ENCODE results near the gene SLC7A14.

SLC7A14 gene

DNA sequence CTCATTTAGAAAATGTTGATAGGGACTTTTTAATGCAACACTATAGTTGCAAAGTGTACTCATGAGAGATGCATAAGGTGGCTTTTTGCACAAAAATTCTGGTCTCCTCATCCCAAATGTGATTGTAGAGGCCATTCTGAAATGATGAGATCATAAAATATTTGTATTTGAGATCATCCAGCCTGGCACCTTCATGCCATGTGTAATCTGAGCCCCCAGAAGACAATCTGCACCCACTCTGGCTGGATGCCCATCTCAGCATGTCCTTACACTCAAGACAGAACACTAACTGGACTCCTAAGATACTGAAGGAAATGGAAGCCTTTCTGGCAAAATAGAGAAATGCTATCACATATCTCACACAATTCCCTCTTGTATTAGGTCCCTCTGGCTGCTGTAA lies 49.2 kb downstream of the SLC7A14 start:
- H3K4me3 ChIP-seq (ENCODE audit: extremely low read depth, insufficient read depth, low read length, poor library complexity, severe bottlenecking) = no peak overlapping the region

GRCh38 chr3:170534227-170534626 lies 51.6 kb downstream of the SLC7A14 start:
- Histone ChIP-seq H3K27ac (ENCODE audit: low read depth, low read length, severe bottlenecking) (no peak overlapping the region), H3K36me3 (ENCODE audit: control insufficient read depth, insufficient read depth, low read length) (no peaks in the 10 kb centered on the region)
- WGBS, 2 experiments (ENCODE audit: insufficient coverage in 2 of 2) = 83 to 100% methylated on average over 1 to 2 of the region's 3 CpGs

More for the DNA sequence above, 49.2 kb downstream of the SLC7A14 start:
- Histone ChIP-seq H3K27ac (ENCODE audit: low read depth, low read length, severe bottlenecking) (no peak overlapping the region), H3K4me1 (ENCODE audit: control insufficient read depth, insufficient read depth, low read length, poor library complexity, severe bottlenecking) (no peaks in the 10 kb centered on the region), H3K9me3 (ENCODE audit: control insufficient read depth, low read length) (no peaks in the 10 kb centered on the region), H3K36me3 (ENCODE audit: control insufficient read depth, insufficient read depth, low read length) (no peaks in the 10 kb centered on the region)

GRCh38 chr3:170532573-170532972 lies 53.3 kb downstream of the SLC7A14 start:
- H3K9me3 ChIP-seq (ENCODE audit: control insufficient read depth, low read length) = no peaks in the 10 kb centered on the region
- no peaks in the 10 kb centered on the region for H3K4me1 ChIP-seq (ENCODE audit: control insufficient read depth, insufficient read depth, low read length, poor library complexity, severe bottlenecking)
- 88 to 100% methylated on average over 2 of the region's 6 CpGs for WGBS, 2 experiments (ENCODE audit: insufficient coverage in 2 of 2)
- no peaks in the 10 kb centered on the region for H3K36me3 ChIP-seq (ENCODE audit: control insufficient read depth, insufficient read depth, low read length)
- H3K4me3 ChIP-seq (ENCODE audit: extremely low read depth, insufficient read depth, low read length, poor library complexity, severe bottlenecking) = no peak overlapping the region
- no peak overlapping the region for H3K27ac ChIP-seq (ENCODE audit: low read depth, low read length, severe bottlenecking)

More at GRCh38 chr3:170534227-170534626, 51.6 kb downstream of the SLC7A14 start:
- no peaks in the 10 kb centered on the region for H3K4me1 ChIP-seq (ENCODE audit: control insufficient read depth, insufficient read depth, low read length, poor library complexity, severe bottlenecking)
- H3K9me3 ChIP-seq (ENCODE audit: control insufficient read depth, low read length) = no peaks in the 10 kb centered on the region
- no peak overlapping the region for H3K4me3 ChIP-seq (ENCODE audit: extremely low read depth, insufficient read depth, low read length, poor library complexity, severe bottlenecking)

DNA sequence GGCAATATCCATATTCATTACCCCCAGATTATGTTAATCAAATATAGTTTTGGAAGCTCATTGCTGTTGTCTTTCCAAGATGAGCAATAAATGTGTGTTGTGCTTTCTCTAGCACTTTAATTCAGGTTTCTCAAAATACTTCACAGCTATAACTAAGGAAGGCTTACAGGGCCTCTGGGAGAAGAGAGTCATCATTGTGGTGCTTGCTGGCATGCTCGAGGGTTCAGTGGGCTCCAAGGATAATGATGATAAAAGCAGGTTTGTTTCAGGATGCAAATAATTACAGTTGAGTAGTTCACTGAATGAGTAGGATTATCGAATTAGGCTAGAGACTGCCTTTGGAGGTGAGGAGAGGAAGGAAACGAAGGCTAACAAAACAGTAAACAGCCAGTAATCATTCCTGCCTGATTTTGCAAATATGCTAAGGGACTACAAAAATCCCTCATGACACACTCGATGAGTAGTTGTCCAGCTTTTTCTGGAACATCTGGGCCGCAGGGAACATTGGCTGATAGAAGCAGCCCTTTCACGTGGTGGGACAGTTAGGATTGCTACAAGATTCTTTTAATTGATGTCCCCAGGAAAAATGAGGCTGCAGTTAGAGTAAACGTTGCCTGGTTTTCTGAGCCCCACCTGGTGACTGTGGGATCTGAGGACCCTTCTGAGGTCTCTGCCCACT lies 54.1 kb downstream of the SLC7A14 start:
- Histone ChIP-seq H3K4me1 (ENCODE audit: control insufficient read depth, insufficient read depth, low read length, poor library complexity, severe bottlenecking) (no peaks in the 10 kb centered on the region), H3K36me3 (ENCODE audit: control insufficient read depth, insufficient read depth, low read length) (no peaks in the 10 kb centered on the region), H3K9me3 (ENCODE audit: control insufficient read depth, low read length) (no peaks in the 10 kb centered on the region), H3K4me3 (ENCODE audit: extremely low read depth, insufficient read depth, low read length, poor library complexity, severe bottlenecking) (no peak overlapping the region), H3K27ac (ENCODE audit: low read depth, low read length, severe bottlenecking) (no peak overlapping the region)
- 87 to 94% methylated on average over 6 of the region's 7 CpGs for WGBS, 2 experiments (ENCODE audit: insufficient coverage in 2 of 2)

- H3K4me3 ChIP-seq (ENCODE audit: extremely low read depth, insufficient read depth, low read length, poor library complexity, severe bottlenecking) = no peak overlapping the region
- 90 to 93% methylated on average over 6 of the region's 6 CpGs for WGBS, 2 experiments (ENCODE audit: insufficient coverage in 2 of 2)
- no peaks in the 10 kb centered on the region for H3K36me3 ChIP-seq (ENCODE audit: control insufficient read depth, insufficient read depth, low read length)
- no peak overlapping the region for H3K27ac ChIP-seq (ENCODE audit: low read depth, low read length, severe bottlenecking)
- H3K4me1 ChIP-seq (ENCODE audit: control insufficient read depth, insufficient read depth, low read length, poor library complexity, severe bottlenecking) = no peaks in the 10 kb centered on the region
- no peaks in the 10 kb centered on the region for H3K9me3 ChIP-seq (ENCODE audit: control insufficient read depth, low read length)
Measured at GRCh38 chr3:170531054-170531453, 54.8 kb downstream of the SLC7A14 start.

DNA sequence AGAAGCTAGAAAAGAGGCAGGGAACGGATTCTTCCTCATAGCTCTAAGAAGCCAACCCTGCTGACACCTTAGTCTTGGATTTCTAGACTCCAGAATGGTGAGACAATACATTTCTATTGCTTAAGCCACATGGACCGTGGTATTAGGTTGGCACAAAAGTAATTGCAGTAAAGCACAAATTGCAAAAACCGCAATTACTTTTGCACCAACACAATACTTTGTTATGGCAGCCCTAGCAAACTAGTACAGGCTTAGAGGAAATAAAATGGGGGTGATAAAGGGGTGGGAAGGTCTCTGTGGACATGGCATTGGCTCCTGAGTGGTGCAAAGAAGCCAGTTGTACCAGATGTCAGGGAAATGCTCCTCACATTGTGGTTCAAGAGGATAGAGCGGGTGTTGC lies 56.0 kb downstream of the SLC7A14 start:
- no peaks in the 10 kb centered on the region for H3K36me3 ChIP-seq (ENCODE audit: control insufficient read depth, insufficient read depth, low read length)
- no peak overlapping the region for H3K27ac ChIP-seq (ENCODE audit: low read depth, low read length, severe bottlenecking)
- no peaks in the 10 kb centered on the region for H3K4me1 ChIP-seq (ENCODE audit: control insufficient read depth, insufficient read depth, low read length, poor library complexity, severe bottlenecking)
- H3K9me3 ChIP-seq (ENCODE audit: control insufficient read depth, low read length) = no peaks in the 10 kb centered on the region
- H3K4me3 ChIP-seq (ENCODE audit: extremely low read depth, insufficient read depth, low read length, poor library complexity, severe bottlenecking) = no peak overlapping the region
- 83% methylated on average over 1 of the region's 4 CpGs for WGBS, 2 experiments (ENCODE audit: insufficient coverage in 2 of 2)

DNA sequence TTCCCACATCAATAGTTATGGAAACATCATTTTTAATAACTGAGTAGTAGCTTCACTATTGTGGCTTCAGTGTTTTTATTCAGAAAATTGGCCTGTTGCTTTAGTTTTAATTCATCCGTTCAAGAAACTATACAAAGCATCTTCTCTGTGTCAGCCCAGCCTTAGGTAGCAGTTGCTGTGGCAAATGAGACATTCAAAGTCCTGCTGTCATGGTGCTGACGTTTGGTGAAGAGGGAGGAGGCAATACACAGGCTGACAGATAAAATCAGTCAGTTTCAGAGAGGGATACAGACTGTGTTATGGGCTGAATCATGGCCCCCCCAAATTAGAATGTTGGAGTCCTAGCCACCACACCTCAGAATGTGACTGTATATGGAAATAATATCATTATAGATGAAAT lies 56.5 kb downstream of the SLC7A14 start:
- Histone ChIP-seq H3K4me1 (ENCODE audit: control insufficient read depth, insufficient read depth, low read length, poor library complexity, severe bottlenecking) (no peaks in the 10 kb centered on the region), H3K4me3 (ENCODE audit: extremely low read depth, insufficient read depth, low read length, poor library complexity, severe bottlenecking) (no peak overlapping the region), H3K36me3 (ENCODE audit: control insufficient read depth, insufficient read depth, low read length) (no peaks in the 10 kb centered on the region), H3K27ac (ENCODE audit: low read depth, low read length, severe bottlenecking) (no peak overlapping the region), H3K9me3 (ENCODE audit: control insufficient read depth, low read length) (no peaks in the 10 kb centered on the region)
- WGBS, 2 experiments (ENCODE audit: insufficient coverage in 2 of 2) = 67 to 73% methylated on average over 1 of the region's 2 CpGs

- Histone ChIP-seq H3K4me3 (ENCODE audit: extremely low read depth, insufficient read depth, low read length, poor library complexity, severe bottlenecking) (no peak overlapping the region), H3K27ac (ENCODE audit: low read depth, low read length, severe bottlenecking) (no peak overlapping the region), H3K36me3 (ENCODE audit: control insufficient read depth, insufficient read depth, low read length) (no peaks in the 10 kb centered on the region), H3K9me3 (ENCODE audit: control insufficient read depth, low read length) (no peaks in the 10 kb centered on the region), H3K4me1 (ENCODE audit: control insufficient read depth, insufficient read depth, low read length, poor library complexity, severe bottlenecking) (no peaks in the 10 kb centered on the region)
- WGBS, 2 experiments (ENCODE audit: insufficient coverage in 2 of 2) = 79 to 100% methylated on average over 2 to 5 of the region's 8 CpGs
Measured at GRCh38 chr3:170528726-170529125, 57.1 kb downstream of the SLC7A14 start.

DNA sequence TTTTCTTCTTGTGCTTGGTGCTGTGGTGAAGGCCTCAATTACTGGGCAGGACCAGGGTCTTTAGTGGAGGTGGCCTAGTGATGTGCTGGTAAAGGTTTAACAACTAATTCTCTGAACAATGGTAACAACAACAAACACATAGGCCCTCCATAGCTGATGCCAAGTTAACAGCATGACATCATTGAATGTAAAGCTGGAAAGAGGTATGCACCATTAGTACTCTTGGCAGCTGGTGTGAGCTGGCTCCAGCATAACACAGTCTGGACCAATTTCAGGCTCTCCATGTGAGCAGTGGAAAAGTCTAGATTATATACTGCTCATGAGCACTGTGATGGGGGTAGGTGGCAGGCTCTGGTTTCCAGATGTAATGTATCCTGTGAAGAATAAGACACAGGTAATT lies 61.8 kb downstream of the SLC7A14 start:
- no peak overlapping the region for H3K27ac ChIP-seq (ENCODE audit: low read depth, low read length, severe bottlenecking)
- H3K4me1 ChIP-seq (ENCODE audit: control insufficient read depth, insufficient read depth, low read length, poor library complexity, severe bottlenecking) = no peaks in the 10 kb centered on the region
- H3K36me3 ChIP-seq (ENCODE audit: control insufficient read depth, insufficient read depth, low read length) = no peaks in the 10 kb centered on the region
- no peak overlapping the region for H3K4me3 ChIP-seq (ENCODE audit: extremely low read depth, insufficient read depth, low read length, poor library complexity, severe bottlenecking)
- H3K9me3 ChIP-seq (ENCODE audit: control insufficient read depth, low read length) = no peaks in the 10 kb centered on the region

- Histone ChIP-seq H3K4me1 (ENCODE audit: control insufficient read depth, insufficient read depth, low read length, poor library complexity, severe bottlenecking) (no peaks in the 10 kb centered on the region), H3K9me3 (ENCODE audit: control insufficient read depth, low read length) (no peaks in the 10 kb centered on the region), H3K4me3 (ENCODE audit: extremely low read depth, insufficient read depth, low read length, poor library complexity, severe bottlenecking) (no peak overlapping the region), H3K27ac (ENCODE audit: low read depth, low read length, severe bottlenecking) (no peak overlapping the region), H3K36me3 (ENCODE audit: control insufficient read depth, insufficient read depth, low read length) (no peaks in the 10 kb centered on the region)
- 56 to 75% methylated on average over 2 of the region's 2 CpGs for WGBS, 2 experiments (ENCODE audit: insufficient coverage in 2 of 2)
Measured at GRCh38 chr3:170523248-170523647, 62.6 kb downstream of the SLC7A14 start.

DNA sequence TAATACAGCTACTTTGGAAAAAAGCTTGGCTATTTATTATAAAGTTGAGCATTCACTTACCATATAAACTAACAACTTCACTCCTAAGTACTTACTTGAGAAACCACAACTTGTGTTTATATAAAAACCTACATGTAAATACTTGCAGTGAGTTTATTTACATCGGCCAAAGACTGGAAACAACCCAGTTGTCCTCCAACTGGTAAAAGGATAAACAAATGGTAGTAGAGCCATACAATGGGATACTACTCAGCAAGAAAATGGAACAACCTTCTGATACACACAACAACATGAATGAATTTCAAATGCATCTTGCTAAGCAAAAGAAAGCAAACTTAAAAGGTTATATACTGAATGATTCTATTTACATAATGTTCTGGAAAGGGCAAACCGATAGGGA lies 63.7 kb downstream of the SLC7A14 start:
- no CpG with 5 or more reads among the region's 2 CpGs for WGBS, 2 experiments (ENCODE audit: insufficient coverage in 2 of 2)

More for the DNA sequence above, 63.7 kb downstream of the SLC7A14 start:
- Histone ChIP-seq H3K4me3 (ENCODE audit: extremely low read depth, insufficient read depth, low read length, poor library complexity, severe bottlenecking) (no peak overlapping the region), H3K36me3 (ENCODE audit: control insufficient read depth, insufficient read depth, low read length) (no peaks in the 10 kb centered on the region), H3K9me3 (ENCODE audit: control insufficient read depth, low read length) (no peaks in the 10 kb centered on the region), H3K4me1 (ENCODE audit: control insufficient read depth, insufficient read depth, low read length, poor library complexity, severe bottlenecking) (no peaks in the 10 kb centered on the region), H3K27ac (ENCODE audit: low read depth, low read length, severe bottlenecking) (no peak overlapping the region)
